Measurements from ENCODE around the gene MAVS. TPM values are rescaled to one million over a fixed set of nuclear protein-coding genes. Genes with fewer than 3 reads are reported as not detected.
A peak's percentile ranks its signal among the peaks of the same experiment; 100 is the strongest.

Gene MAVS
- total RNA-seq = 10 to 100 TPM; 31.1 to 31.6 TPM

- Mint-ChIP-seq H3K4me1 (peaks cover 38% of the 10 kb centered on the region), H3K9me3 (no peaks in the 10 kb centered on the region), H3K36me3 (ENCODE audit: low read depth) (peaks cover 12% of the 10 kb centered on the region), H3K4me3 (peak within 1 kb of the TSS; percentile 87), H3K27ac (peak within 1 kb of the TSS; percentile 79), H3K27me3 (no peaks in the 10 kb centered on the region)
- ChIA-PET POLR2A (no interaction called here), CTCF (interaction anchor here (1.1 kb wide), 1 partner anchor 26 kb away, joined by 3 read pairs; the partner anchor contains the start of gene AP5S1)
- DNase-seq = peak; percentile 86
Measured at GRCh38 chr20:3846740-3847428, at the start of gene MAVS. Gene MAVS, plus strand, starts transcription at chr20:3846834. Its CDS starts 7,791 bp downstream, at chr20:3854625.

- DNase-seq = no peak
- peak overlapping the region; percentile 91 for H3K4me3 Mint-ChIP-seq
- H3K36me3 Mint-ChIP-seq (ENCODE audit: low read depth) = peaks cover 69% of the 10 kb centered on the region
- peak overlapping the region; percentile 91 for H3K27ac Mint-ChIP-seq
- H3K27me3 Mint-ChIP-seq = no peaks in the 10 kb centered on the region
- no peaks in the 10 kb centered on the region for H3K9me3 Mint-ChIP-seq
- ChIA-PET CTCF (interaction anchor here (3.0 kb wide), 1 partner anchor 22 kb away, joined by 33 read pairs; the partner anchor contains the start of gene AP5S1), POLR2A (no interaction called here)
- H3K4me1 Mint-ChIP-seq = peaks cover 54% of the 10 kb centered on the region
Measured at GRCh38 chr20:3797226-3797545, 49.4 kb upstream of the MAVS start.

GRCh38 chr20:3797592-3798372, 48.9 kb upstream of the MAVS start:
- peak; percentile 80 for DNase-seq
- Mint-ChIP-seq H3K4me3 (peak overlapping the region; percentile 91), H3K9me3 (no peaks in the 10 kb centered on the region), H3K27ac (peak overlapping the region; percentile 91), H3K36me3 (ENCODE audit: low read depth) (peaks cover 75% of the 10 kb centered on the region), H3K27me3 (no peaks in the 10 kb centered on the region), H3K4me1 (peaks cover 60% of the 10 kb centered on the region)
- ChIA-PET POLR2A (interaction anchor here (2.4 kb wide), 1 partner anchor 11 kb away, joined by 9 read pairs; the partner anchor contains the start of gene CENPB), CTCF (interaction anchor here (3.0 to 5.1 kb wide), 2 partner anchors 22 kb away, joined by 30 to 33 read pairs; partner anchors contain the start of gene AP5S1)

- peak overlapping the region; percentile 91 for H3K27ac Mint-ChIP-seq
- no peak for DNase-seq
- H3K4me1 Mint-ChIP-seq = peaks cover 66% of the 10 kb centered on the region
- peak overlapping the region; percentile 91 for H3K4me3 Mint-ChIP-seq
- H3K27me3 Mint-ChIP-seq = no peaks in the 10 kb centered on the region
- H3K36me3 Mint-ChIP-seq (ENCODE audit: low read depth) = peaks cover 80% of the 10 kb centered on the region
- no peaks in the 10 kb centered on the region for H3K9me3 Mint-ChIP-seq
- CTCF ChIA-PET = interaction anchor here (5.1 kb wide), 1 partner anchor 22 kb away, joined by 30 read pairs; the partner anchor contains the start of gene AP5S1
- POLR2A ChIA-PET = interaction anchor here (2.4 kb wide), 1 partner anchor 12 kb away, joined by 9 read pairs; the partner anchor contains the start of gene CENPB
Measured at GRCh38 chr20:3798373-3798768, 48.3 kb upstream of the MAVS start.

- Mint-ChIP-seq H3K36me3 (ENCODE audit: low read depth) (peaks cover 86% of the 10 kb centered on the region), H3K27ac (peak overlapping the region; percentile 91), H3K9me3 (no peaks in the 10 kb centered on the region), H3K4me1 (peaks cover 71% of the 10 kb centered on the region), H3K27me3 (no peaks in the 10 kb centered on the region), H3K4me3 (peak overlapping the region; percentile 91)
- ChIA-PET POLR2A (interaction anchor here (2.4 kb wide), 1 partner anchor 12 kb away, joined by 9 read pairs; the partner anchor contains the start of gene CENPB), CTCF (interaction anchor here (0.6 to 5.1 kb wide), 3 partner anchors 10 to 49 kb away, joined by 3 to 30 read pairs (median 6); partner anchors contain the start of gene AP5S1)
- no peak for DNase-seq
Measured at GRCh38 chr20:3798908-3799248, 47.8 kb upstream of the MAVS start.

- DNase-seq = no peak
- POLR2A ChIA-PET = interaction anchor here (1.8 to 2.4 kb wide), 2 partner anchors 13 to 14 kb away, joined by 6 to 9 read pairs; partner anchors contain the start of gene CENPB
- Mint-ChIP-seq H3K4me3 (peak overlapping the region; percentile 91), H3K27ac (peak overlapping the region; percentile 91), H3K36me3 (ENCODE audit: low read depth) (peaks cover 91% of the 10 kb centered on the region), H3K4me1 (peaks cover 72% of the 10 kb centered on the region), H3K27me3 (no peaks in the 10 kb centered on the region), H3K9me3 (no peaks in the 10 kb centered on the region)
- CTCF ChIA-PET = interaction anchor here (0.6 to 5.1 kb wide), 4 partner anchors 11 to 32 kb away, joined by 3 to 30 read pairs (median 6); partner anchors contain the start of gene AP5S1
Measured at GRCh38 chr20:3800256-3800877, 46.3 kb upstream of the MAVS start.

- no peaks in the 10 kb centered on the region for H3K27me3 Mint-ChIP-seq
- H3K9me3 Mint-ChIP-seq = no peaks in the 10 kb centered on the region
- ChIA-PET POLR2A (interaction anchor here (1.8 kb wide), 1 partner anchor 14 kb away, joined by 6 read pairs; the partner anchor contains the start of gene CENPB), CTCF (interaction anchor here (1.5 to 5.1 kb wide), 2 partner anchors 10 to 19 kb away, joined by 8 to 30 read pairs; partner anchors contain the start of gene AP5S1)
- peaks cover 92% of the 10 kb centered on the region for H3K36me3 Mint-ChIP-seq (ENCODE audit: low read depth)
- H3K4me1 Mint-ChIP-seq = peaks cover 74% of the 10 kb centered on the region
- no peak overlapping the region for H3K4me3 Mint-ChIP-seq
- no peak for DNase-seq
- H3K27ac Mint-ChIP-seq = peak overlapping the region; percentile 70
Measured at GRCh38 chr20:3800878-3801260, 45.8 kb upstream of the MAVS start.

GRCh38 chr20:3801299-3801698, 45.3 kb upstream of the MAVS start:
- H3K4me3 Mint-ChIP-seq = no peak overlapping the region

GRCh38 chr20:3801846-3802245, 44.8 kb upstream of the MAVS start:
- POLR2A ChIA-PET = interaction anchor here (1.8 kb wide), 1 partner anchor 15 kb away, joined by 6 read pairs; the partner anchor contains the start of gene CENPB
- Mint-ChIP-seq H3K9me3 (no peaks in the 10 kb centered on the region), H3K27me3 (no peaks in the 10 kb centered on the region), H3K4me3 (no peak overlapping the region), H3K27ac (peak overlapping the region; percentile 70), H3K4me1 (peaks cover 81% of the 10 kb centered on the region), H3K36me3 (ENCODE audit: low read depth) (peaks cover 98% of the 10 kb centered on the region)
- DNase-seq = no peak
- CTCF ChIA-PET = interaction anchor here (5.1 kb wide), 1 partner anchor 18 kb away, joined by 30 read pairs; the partner anchor contains the start of gene AP5S1

More at GRCh38 chr20:3801299-3801698, 45.3 kb upstream of the MAVS start:
- H3K36me3 Mint-ChIP-seq (ENCODE audit: low read depth) = peaks cover 97% of the 10 kb centered on the region
- ChIA-PET POLR2A (interaction anchor here (1.8 kb wide), 1 partner anchor 14 kb away, joined by 6 read pairs; the partner anchor contains the start of gene CENPB), CTCF (interaction anchor here (5.1 kb wide), 1 partner anchor 19 kb away, joined by 30 read pairs; the partner anchor contains the start of gene AP5S1)
- no peaks in the 10 kb centered on the region for H3K9me3 Mint-ChIP-seq
- H3K27me3 Mint-ChIP-seq = no peaks in the 10 kb centered on the region
- H3K4me1 Mint-ChIP-seq = peaks cover 77% of the 10 kb centered on the region
- H3K27ac Mint-ChIP-seq = peak overlapping the region; percentile 70
- no peak for DNase-seq

GRCh38 chr20:3802524-3803239, 44.0 kb upstream of the MAVS start:
- POLR2A ChIA-PET = no interaction called here
- no peak for DNase-seq
- H3K9me3 Mint-ChIP-seq = no peaks in the 10 kb centered on the region
- CTCF ChIA-PET = interaction anchor here (5.1 kb wide), 1 partner anchor 17 kb away, joined by 30 read pairs; the partner anchor contains the start of gene AP5S1
- peaks cover 89% of the 10 kb centered on the region for H3K4me1 Mint-ChIP-seq
- no peaks in the 10 kb centered on the region for H3K27me3 Mint-ChIP-seq
- H3K27ac Mint-ChIP-seq = peak overlapping the region; percentile 72
- peaks cover 98% of the 10 kb centered on the region for H3K36me3 Mint-ChIP-seq (ENCODE audit: low read depth)
- H3K4me3 Mint-ChIP-seq = peak overlapping the region; percentile 15

GRCh38 chr20:3803289-3803688, 43.3 kb upstream of the MAVS start:
- CTCF ChIA-PET = no interaction called here
- no peak for DNase-seq
- no peak overlapping the region for H3K4me3 Mint-ChIP-seq
- peaks cover 93% of the 10 kb centered on the region for H3K4me1 Mint-ChIP-seq
- no peaks in the 10 kb centered on the region for H3K9me3 Mint-ChIP-seq
- POLR2A ChIA-PET = interaction anchor here (2.1 kb wide), 1 partner anchor 12 kb away, joined by 9 read pairs; no protein-coding TSS in a partner anchor
- H3K27me3 Mint-ChIP-seq = no peaks in the 10 kb centered on the region
- peaks cover 97% of the 10 kb centered on the region for H3K36me3 Mint-ChIP-seq (ENCODE audit: low read depth)
- peak overlapping the region; percentile 72 for H3K27ac Mint-ChIP-seq

GRCh38 chr20:3803854-3804253, 42.8 kb upstream of the MAVS start:
- H3K9me3 Mint-ChIP-seq = no peaks in the 10 kb centered on the region
- ChIA-PET CTCF (no interaction called here), POLR2A (interaction anchor here (2.1 kb wide), 1 partner anchor 12 kb away, joined by 9 read pairs; no protein-coding TSS in a partner anchor)
- peaks cover 92% of the 10 kb centered on the region for H3K36me3 Mint-ChIP-seq (ENCODE audit: low read depth)
- H3K27me3 Mint-ChIP-seq = no peaks in the 10 kb centered on the region
- DNase-seq = no peak
- H3K4me1 Mint-ChIP-seq = peaks cover 90% of the 10 kb centered on the region
- H3K4me3 Mint-ChIP-seq = no peak overlapping the region
- H3K27ac Mint-ChIP-seq = peak overlapping the region; percentile 72

All from activated CD4-positive, alpha-beta memory T cell treated with anti-CD3 and anti-CD28 coated beads, Interleukin-2, amount 10 ng/mL, durations not matched to agents 7 days and 5 days (primary cell).